CD4-positive, alpha-beta T cell treated with Interleukin-6 at 100 ng/mL for 8 hours (primary cell): ENCODE results near the gene PARD3.

ENCODE experiments used
- DNase-seq: peaks from one replicate; pipeline ENCODE4 v3.0.0-alpha.2; 2020; ENCODE audit warnings: mixed read lengths, low spot score

Gene PARD3

GRCh38 chr10:34340934-34341333 lies 474.2 kb downstream of the PARD3 start:
- DNase-seq: no peak

- DNase-seq: no peak
These were observed 475.1 kb downstream of the PARD3 start for GRCh38 chr10:34339816-34340553.

- DNase-seq: no peak
These were observed 477.2 kb downstream of the PARD3 start for GRCh38 chr10:34337917-34338316.

GRCh38 chr10:34335960-34336690 lies 479.0 kb downstream of the PARD3 start:
- DNase-seq: no peak

GRCh38 chr10:34334908-34335307 lies 480.2 kb downstream of the PARD3 start:
- DNase-seq: no peak

- DNase-seq: no peak
These were observed 481.6 kb downstream of the PARD3 start for GRCh38 chr10:34333513-34333912.

GRCh38 chr10:34327184-34327583 lies 487.9 kb downstream of the PARD3 start:
- DNase-seq: no peak

- DNase-seq: no peak
These were observed 491.9 kb downstream of the PARD3 start for GRCh38 chr10:34323192-34323591.

GRCh38 chr10:34320265-34320664 lies 494.8 kb downstream of the PARD3 start:
- DNase-seq: no peak

GRCh38 chr10:34319197-34319846 lies 495.8 kb downstream of the PARD3 start:
- DNase-seq: no peak

GRCh38 chr10:34316154-34316553 lies 498.9 kb downstream of the PARD3 start:
- no peak for DNase-seq

- no peak for DNase-seq
These were observed 500.6 kb downstream of the PARD3 start for GRCh38 chr10:34314457-34314856.

- no peak for DNase-seq
These were observed 501.2 kb downstream of the PARD3 start for GRCh38 chr10:34313888-34314287.

- DNase-seq: no peak
These were observed 501.7 kb downstream of the PARD3 start for GRCh38 chr10:34313353-34313752.

- no peak for DNase-seq
These were observed 503.4 kb downstream of the PARD3 start for GRCh38 chr10:34311679-34312078.

GRCh38 chr10:34310234-34310633 lies 504.9 kb downstream of the PARD3 start:
- DNase-seq: no peak

GRCh38 chr10:34305189-34305588 lies 509.9 kb downstream of the PARD3 start:
- no peak for DNase-seq

- no peak for DNase-seq
These were observed 512.1 kb downstream of the PARD3 start for GRCh38 chr10:34303022-34303421.

GRCh38 chr10:34299105-34299611 lies 515.9 kb downstream of the PARD3 start:
- DNase-seq: no peak

- DNase-seq: no peak
These were observed 516.7 kb downstream of the PARD3 start for GRCh38 chr10:34298346-34298818.

- DNase-seq: no peak
These were observed 517.4 kb downstream of the PARD3 start for GRCh38 chr10:34297541-34298345.

- no peak for DNase-seq
These were observed 520.0 kb downstream of the PARD3 start for GRCh38 chr10:34295142-34295548.
